HL-60 (cell line): ENCODE measurements around the gene TMEM247.

ENCODE experiments used
- DNase-seq, 2 experiments: peaks; one replicate each; pipeline ENCODE4 v3.0.0-alpha.2; 2010 to 2020; ENCODE audit warnings: low read depth in 1 of 2, low spot score in 1 of 2
- H3K27ac ChIP-seq: fragments of 250-450 bp; sonication (Bioruptor Pico); replicated peaks from 2 replicates; pipeline ENCODE4 v1.5.1; 2020; ENCODE audit warnings: mild to moderate bottlenecking, moderate library complexity
- H3K27me3 ChIP-seq: fragments of 250-450 bp; sonication (Bioruptor Pico); 2 replicates; pipeline ENCODE4 v1.5.1; 2021; ENCODE audit warnings: mild to moderate bottlenecking, moderate library complexity; ENCODE audit not compliant: insufficient read depth, poor library complexity, severe bottlenecking
- H3K4me3 ChIP-seq: replicated peaks from 2 replicates; pipeline ENCODE4 v1.5.1; 2011; ENCODE audit warnings: mild to moderate bottlenecking, control low read depth, low read length; ENCODE audit not compliant: insufficient read depth
- GABPA ChIP-seq: IDR thresholded peaks from 2 replicates; pipeline ENCODE4 v1.6.1; 2012; ENCODE audit warnings: low read depth
- POLR2AphosphoS5 ChIP-seq: IDR thresholded peaks from 2 replicates; pipeline ENCODE4 v1.6.1; 2012; ENCODE audit warnings: low read depth
- SPI1 ChIP-seq: IDR thresholded peaks from 2 replicates; pipeline ENCODE4 v1.6.1; 2012; ENCODE audit warnings: low read depth, mild to moderate bottlenecking, borderline replicate concordance
- TF ChIP-seq, protein P1 (sequence below): IDR thresholded peaks from one replicate; pipeline ENCODE4 v1.5.1; 2011; ENCODE audit warnings: low read length, control low read depth, inconsistent platforms; ENCODE audit not compliant: insufficient read depth
- TF ChIP-seq, protein P2 (sequence below): IDR thresholded peaks from 2 replicates; pipeline ENCODE4 v1.6.1; 2012; ENCODE audit warnings: low read depth; ENCODE audit not compliant: insufficient replicate concordance

The TMEM247 gene

DNA sequence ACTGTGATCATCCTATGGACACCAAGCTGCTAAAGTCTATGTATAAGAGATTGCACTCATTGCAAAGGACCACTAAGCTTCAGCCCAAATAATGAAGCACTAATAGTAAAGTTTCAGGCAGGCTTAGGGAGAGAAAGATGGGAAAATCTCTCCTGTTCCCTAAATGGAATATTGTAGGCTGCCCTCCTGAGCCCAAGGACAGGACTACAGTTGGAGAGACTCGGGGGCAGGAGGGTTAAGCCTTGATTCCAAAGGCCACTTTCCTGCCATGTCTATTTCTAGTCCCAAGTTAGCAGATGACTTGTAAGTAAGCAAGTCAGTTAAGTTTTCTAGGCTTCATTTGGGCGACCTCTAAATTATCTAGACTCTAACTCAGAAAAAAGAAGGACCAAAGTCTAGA is 9.0 kb downstream of the TMEM247 start:
- no peak overlapping the region for H3K4me3 ChIP-seq
- H3K27ac ChIP-seq, result no peak overlapping the region
- no peak for DNase-seq
- TF ChIP-seq SPI1 (no peak), GABPA (no peak), POLR2AphosphoS5 (no peak)
- TF ChIP-seq, protein P1, sequence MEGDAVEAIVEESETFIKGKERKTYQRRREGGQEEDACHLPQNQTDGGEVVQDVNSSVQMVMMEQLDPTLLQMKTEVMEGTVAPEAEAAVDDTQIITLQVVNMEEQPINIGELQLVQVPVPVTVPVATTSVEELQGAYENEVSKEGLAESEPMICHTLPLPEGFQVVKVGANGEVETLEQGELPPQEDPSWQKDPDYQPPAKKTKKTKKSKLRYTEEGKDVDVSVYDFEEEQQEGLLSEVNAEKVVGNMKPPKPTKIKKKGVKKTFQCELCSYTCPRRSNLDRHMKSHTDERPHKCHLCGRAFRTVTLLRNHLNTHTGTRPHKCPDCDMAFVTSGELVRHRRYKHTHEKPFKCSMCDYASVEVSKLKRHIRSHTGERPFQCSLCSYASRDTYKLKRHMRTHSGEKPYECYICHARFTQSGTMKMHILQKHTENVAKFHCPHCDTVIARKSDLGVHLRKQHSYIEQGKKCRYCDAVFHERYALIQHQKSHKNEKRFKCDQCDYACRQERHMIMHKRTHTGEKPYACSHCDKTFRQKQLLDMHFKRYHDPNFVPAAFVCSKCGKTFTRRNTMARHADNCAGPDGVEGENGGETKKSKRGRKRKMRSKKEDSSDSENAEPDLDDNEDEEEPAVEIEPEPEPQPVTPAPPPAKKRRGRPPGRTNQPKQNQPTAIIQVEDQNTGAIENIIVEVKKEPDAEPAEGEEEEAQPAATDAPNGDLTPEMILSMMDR, result no peak
- TF ChIP-seq, protein P2, sequence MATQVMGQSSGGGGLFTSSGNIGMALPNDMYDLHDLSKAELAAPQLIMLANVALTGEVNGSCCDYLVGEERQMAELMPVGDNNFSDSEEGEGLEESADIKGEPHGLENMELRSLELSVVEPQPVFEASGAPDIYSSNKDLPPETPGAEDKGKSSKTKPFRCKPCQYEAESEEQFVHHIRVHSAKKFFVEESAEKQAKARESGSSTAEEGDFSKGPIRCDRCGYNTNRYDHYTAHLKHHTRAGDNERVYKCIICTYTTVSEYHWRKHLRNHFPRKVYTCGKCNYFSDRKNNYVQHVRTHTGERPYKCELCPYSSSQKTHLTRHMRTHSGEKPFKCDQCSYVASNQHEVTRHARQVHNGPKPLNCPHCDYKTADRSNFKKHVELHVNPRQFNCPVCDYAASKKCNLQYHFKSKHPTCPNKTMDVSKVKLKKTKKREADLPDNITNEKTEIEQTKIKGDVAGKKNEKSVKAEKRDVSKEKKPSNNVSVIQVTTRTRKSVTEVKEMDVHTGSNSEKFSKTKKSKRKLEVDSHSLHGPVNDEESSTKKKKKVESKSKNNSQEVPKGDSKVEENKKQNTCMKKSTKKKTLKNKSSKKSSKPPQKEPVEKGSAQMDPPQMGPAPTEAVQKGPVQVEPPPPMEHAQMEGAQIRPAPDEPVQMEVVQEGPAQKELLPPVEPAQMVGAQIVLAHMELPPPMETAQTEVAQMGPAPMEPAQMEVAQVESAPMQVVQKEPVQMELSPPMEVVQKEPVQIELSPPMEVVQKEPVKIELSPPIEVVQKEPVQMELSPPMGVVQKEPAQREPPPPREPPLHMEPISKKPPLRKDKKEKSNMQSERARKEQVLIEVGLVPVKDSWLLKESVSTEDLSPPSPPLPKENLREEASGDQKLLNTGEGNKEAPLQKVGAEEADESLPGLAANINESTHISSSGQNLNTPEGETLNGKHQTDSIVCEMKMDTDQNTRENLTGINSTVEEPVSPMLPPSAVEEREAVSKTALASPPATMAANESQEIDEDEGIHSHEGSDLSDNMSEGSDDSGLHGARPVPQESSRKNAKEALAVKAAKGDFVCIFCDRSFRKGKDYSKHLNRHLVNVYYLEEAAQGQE, result no peak
- H3K27me3 ChIP-seq, result no peaks in the 10 kb centered on the region

DNA sequence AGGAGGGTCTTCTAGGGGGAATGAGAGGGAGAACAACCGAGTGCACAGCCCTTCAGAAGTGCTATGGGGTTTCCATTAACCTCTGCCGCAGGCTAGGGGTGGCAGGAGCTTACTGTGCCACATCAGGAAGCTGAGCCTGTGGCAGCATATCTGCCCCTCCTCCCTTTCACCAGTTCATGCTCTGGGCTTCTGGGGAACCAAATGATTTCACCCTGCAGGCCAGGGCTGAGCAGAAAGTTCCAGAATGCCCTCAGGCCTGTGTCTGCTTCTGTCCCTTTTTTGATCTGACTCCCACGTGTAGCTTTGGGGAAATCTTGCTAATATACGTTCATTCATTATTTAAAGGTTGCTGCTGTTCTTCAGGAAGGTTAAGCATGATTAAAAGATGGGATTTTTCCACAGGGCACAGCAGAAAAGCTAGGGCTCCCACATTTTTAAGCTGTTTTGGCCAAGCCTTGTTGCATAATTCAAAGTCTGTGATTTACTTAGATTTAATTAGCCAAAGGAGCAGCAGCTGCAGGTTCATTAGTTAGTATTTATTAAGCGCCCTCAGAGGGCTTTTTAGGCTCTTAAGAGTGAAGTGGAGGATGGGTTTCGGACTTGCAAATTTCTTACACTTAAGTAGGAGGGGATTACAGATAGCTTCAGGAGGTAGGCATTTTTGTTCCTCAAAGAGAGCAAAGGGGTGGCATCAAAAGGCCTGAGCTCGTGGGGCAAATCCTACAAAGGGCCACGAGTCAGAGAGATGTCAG is 10.2 kb downstream of the TMEM247 start:
- TF ChIP-seq, protein P2, result no peak
- TF ChIP-seq SPI1, result no peak
- TF ChIP-seq, protein P1, result no peak
- TF ChIP-seq GABPA, result no peak
- TF ChIP-seq POLR2AphosphoS5, result no peak
- Histone ChIP-seq H3K4me3 (no peak overlapping the region), H3K27ac (no peak overlapping the region), H3K27me3 (no peaks in the 10 kb centered on the region)
- DNase-seq, result no peak

DNA sequence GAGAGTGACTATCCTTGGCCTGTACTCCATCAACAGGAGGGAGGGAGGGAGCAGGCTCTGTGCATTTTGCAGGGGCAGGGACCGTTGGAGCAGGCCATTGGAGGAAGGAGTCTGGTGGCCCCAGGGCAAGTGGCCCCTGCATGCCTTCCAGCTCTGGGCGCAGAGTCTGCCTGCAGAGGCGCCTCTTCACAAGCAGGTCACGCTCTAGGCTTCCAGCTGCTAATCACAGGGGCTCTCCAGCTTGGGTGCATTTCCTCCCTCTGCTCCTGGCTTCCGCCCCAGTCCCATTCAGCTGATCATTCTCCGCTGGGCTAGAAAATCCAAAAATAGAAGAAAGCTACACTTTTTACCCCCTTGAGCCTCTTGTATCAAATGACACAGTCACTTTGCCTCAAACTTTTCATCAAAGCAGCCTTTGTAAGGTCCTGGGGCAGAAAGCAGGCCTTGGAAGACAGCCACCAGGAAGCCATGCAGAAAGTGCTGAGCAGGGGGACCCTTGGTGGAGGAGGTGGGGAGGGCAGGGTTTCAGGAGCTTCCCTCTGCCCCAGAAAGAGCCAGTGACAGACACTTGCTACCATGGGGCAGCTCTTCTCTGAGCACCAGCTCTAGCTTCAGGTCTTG is 11.3 kb downstream of the TMEM247 start:
- Histone ChIP-seq H3K27ac (no peak overlapping the region), H3K4me3 (no peak overlapping the region), H3K27me3 (no peaks in the 10 kb centered on the region)
- DNase-seq, result no peak
- TF ChIP-seq SPI1 (no peak), GABPA (no peak), POLR2AphosphoS5 (no peak)
- TF ChIP-seq, protein P1, result no peak
- TF ChIP-seq, protein P2, result no peak
